ENCODE data around the gene KCNQ1.

- no peak for TF ChIP-seq SIN3A (IDR thresholded peaks at IDR 0.05; ENCODE audit: borderline replicate concordance, low read depth, low read length)
- no peak for TF ChIP-seq REST (IDR thresholded peaks at IDR 0.05; ENCODE audit: low read depth, low read length)
These were observed 134.7 kb downstream of the KCNQ1 start for GRCh38 chr11:2579315-2580060.

Data from SK-N-SH (cell line).